Endothelial cell of umbilical vein (primary cell): ENCODE results near the gene PCNX1. TPM values are rescaled to one million over a fixed set of nuclear protein-coding genes. Genes with fewer than 3 reads are reported as not detected.

Source experiments
- BruUV-seq: library from RNA; stranded (reverse); fragments of 400-500 nt; replicated peaks from 2 replicates; lab custom pipeline; 2021; lab: Mats Ljungman, UMichigan
- CTCF ChIA-PET: fragments of 300-600, 350-600 bp; sonication (Branson Sonifier 250); formaldehyde crosslinking; loops from one replicate; lab custom pipeline; 2021; ENCODE audit warnings: antibody characterized with exemption, inconsistent platforms; lab: Charles Lee
- POLR2A ChIA-PET: fragments of 300-600, 350-600 bp; sonication (Branson Sonifier 250); formaldehyde crosslinking; loops from one replicate; lab custom pipeline; 2021; ENCODE audit warnings: antibody characterized with exemption, inconsistent platforms; lab: Charles Lee
- DNase-seq: peaks from one replicate; pipeline ENCODE4 v3.0.0-alpha.2; 2011; ENCODE audit warnings: low read depth, low spot score
- FAIRE-seq: peaks from 2 replicates; lab custom pipeline; 2011; peaks lifted over from hg19 to GRCh38; lab: Jason Lieb, UNC
- H2AFZ ChIP-seq: 2 replicates; pipeline ENCODE4 v1.6.0; 2012; ENCODE audit warnings: low read depth, low read length, control low read depth, inconsistent platforms
- H3K27ac ChIP-seq: 2 replicates; pipeline ENCODE4 v1.5.1; 2011; ENCODE audit warnings: low read depth, mild to moderate bottlenecking, control low read depth, low read length, moderate library complexity; ENCODE audit not compliant: insufficient read depth
- H3K27me3 ChIP-seq, 2 experiments: 2 replicates each; pipeline versions ENCODE4 v1.6.0 to v1.6.1; 2011; ENCODE audit warnings: low read length in 2 of 2, mixed read lengths in 1 of 2; ENCODE audit not compliant: control insufficient read depth in 2 of 2, insufficient read depth in 2 of 2
- H3K36me3 ChIP-seq, 2 experiments: 2 replicates in 1 of 2; 3 replicates in 1 of 2; pipeline ENCODE4 v1.5.1; 2011; ENCODE audit warnings: low read length in 2 of 2, mild to moderate bottlenecking in 1 of 2, moderate library complexity in 1 of 2; ENCODE audit not compliant: control insufficient read depth in 2 of 2, insufficient read depth in 2 of 2; ENCODE audit errors: extremely low read depth in 1 of 2
- H3K4me1 ChIP-seq: 3 replicates; pipeline ENCODE4 v1.5.1; 2011; ENCODE audit warnings: mild to moderate bottlenecking, low read length; ENCODE audit not compliant: control insufficient read depth, insufficient read depth; ENCODE audit errors: extremely low read depth
- H3K4me2 ChIP-seq: 2 replicates; pipeline ENCODE4 v1.6.1; 2011; ENCODE audit warnings: low read length, control low read depth, mixed read lengths; ENCODE audit not compliant: insufficient read depth
- H3K4me3 ChIP-seq, 3 experiments: fragments of 200-600 bp in 1 of 3; sonication (generic), shearing (Covaris generic) in 1 of 3; replicated peaks in 1 of 3; 2 replicates each; pipeline ENCODE4 v1.5.1; 2011 to 2016; ENCODE audit warnings: control low read depth in 3 of 3, low read length in 3 of 3, mild to moderate bottlenecking in 2 of 3, inconsistent platforms in 1 of 3, low read depth in 1 of 3, moderate library complexity in 1 of 3; ENCODE audit not compliant: insufficient read depth in 1 of 3
- H3K79me2 ChIP-seq: 2 replicates; pipeline ENCODE4 v1.6.0; 2012; ENCODE audit warnings: low read length, inconsistent platforms; ENCODE audit not compliant: control insufficient read depth, insufficient read depth
- H3K9ac ChIP-seq: replicated peaks from 2 replicates; pipeline ENCODE3; 2011; ENCODE audit warnings: low read length, control low read depth; ENCODE audit not compliant: insufficient read depth; ENCODE audit errors: extremely low read depth
- H3K9me1 ChIP-seq: replicated peaks from 3 replicates; pipeline ENCODE4 v1.6.0; 2011; ENCODE audit warnings: mild to moderate bottlenecking, low read length; ENCODE audit not compliant: control insufficient read depth, insufficient read depth; ENCODE audit errors: extremely low read depth
- H3K9me3 ChIP-seq: replicated peaks from 2 replicates; pipeline ENCODE4 v1.5.1; 2012; ENCODE audit warnings: low read length, inconsistent platforms; ENCODE audit not compliant: control insufficient read depth, insufficient read depth
- H4K20me1 ChIP-seq: replicated peaks from 2 replicates; pipeline ENCODE3; 2011; ENCODE audit warnings: mild to moderate bottlenecking, low read length; ENCODE audit not compliant: control insufficient read depth, insufficient read depth; ENCODE audit errors: extremely low read depth
- CTCF ChIP-seq, 2 donors: IDR thresholded peaks; 1 replicate in 1 of 2; 2 replicates in 1 of 2; pipeline ENCODE4 v1.5.1; 2011; ENCODE audit warnings: low read length in 2 of 2, mild to moderate bottlenecking in 2 of 2, moderate library complexity in 2 of 2, control low read depth in 1 of 2, inconsistent platforms in 1 of 2, low read depth in 1 of 2; ENCODE audit not compliant: insufficient read depth in 1 of 2; ENCODE audit errors: extremely low read depth in 1 of 2
- EZH2 ChIP-seq: IDR thresholded peaks from 2 replicates; pipeline ENCODE4 v1.6.1; 2012; ENCODE audit warnings: borderline replicate concordance, low read depth, mild to moderate bottlenecking, moderate library complexity, low read length, inconsistent platforms; ENCODE audit not compliant: severe bottlenecking
- FOS ChIP-seq: IDR thresholded peaks from 2 replicates; pipeline ENCODE4 v1.6.1; 2011; ENCODE audit warnings: mild to moderate bottlenecking, low read length, moderate library complexity, borderline replicate concordance; ENCODE audit not compliant: insufficient read depth
- GATA2 ChIP-seq: IDR thresholded peaks from 2 replicates; pipeline ENCODE4 v1.7.0; 2011; ENCODE audit warnings: low read depth, mild to moderate bottlenecking, moderate library complexity, mixed read lengths, low read length; ENCODE audit not compliant: insufficient read length, insufficient read depth
- JUN ChIP-seq: IDR thresholded peaks from 2 replicates; pipeline ENCODE4 v1.6.1; 2011; ENCODE audit warnings: borderline replicate concordance, low read depth; ENCODE audit not compliant: insufficient read length, insufficient read depth
- MAX ChIP-seq: IDR thresholded peaks from 2 replicates; pipeline ENCODE4 v1.6.1; 2011; ENCODE audit not compliant: insufficient read depth, insufficient read length
- MYC ChIP-seq: IDR thresholded peaks from one replicate; pipeline ENCODE4 v1.6.1; 2011; ENCODE audit warnings: mild to moderate bottlenecking, low read depth, low read length
- POLR2A ChIP-seq: IDR thresholded peaks from 2 replicates; pipeline ENCODE4 v1.6.1; 2012; ENCODE audit warnings: low read depth, mild to moderate bottlenecking, control low read depth, low read length
- POLR2AphosphoS5 ChIP-seq: IDR thresholded peaks from 2 replicates; pipeline ENCODE4 v1.6.1; 2012; ENCODE audit warnings: low read depth, mild to moderate bottlenecking, control low read depth, low read length, moderate library complexity; ENCODE audit not compliant: insufficient read depth
- dilution Hi-C: fragments of 300-500 bp; cut with MboI; formaldehyde crosslinking; loops from one replicate; pipeline ENCODE4 v1.15.0; 2019; ENCODE audit warnings: low sequenced_read_pairs; ENCODE audit not compliant: extremely low pct_ligation_motif_present
- intact Hi-C: fragments of 100-400 bp; cut with micrococcal nuclease; formaldehyde crosslinking; loops from one replicate; pipeline ENCODE4 v1.10.0; 2022
- polyA plus RNA-seq, 4 experiments: library from polyadenylated mRNA; depleted of rRNA in 3 of 4; stranded (reverse) in 3 of 4; unstranded in 1 of 4; fragments of >200 nt; gene quantifications; 2 replicates each; pipeline versions ENCODE4 v1.2.1 to v1.2.3, GENCODE V29; 2011 to 2012; ENCODE audit warnings: missing spikeins in 1 of 4
- total RNA-seq: library from RNA; stranded (reverse); gene quantifications from 2 replicates; pipeline ENCODE4 v1.2.3, GENCODE V29; 2021

PCNX1 gene
- total and polyA plus RNA-seq, 2 donors (not counting 3 experiments of a cell fraction or from before 2014, with no cell fraction given), result 21.4 to 40.5 TPM

- H2AFZ ChIP-seq, result no peak overlapping the region
- no TSS peak for BruUV-seq
- peaks cover 2% of the 10 kb centered on the region for H3K79me2 ChIP-seq
- intact Hi-C loops, result no loop called here
- no peaks in the 10 kb centered on the region for H3K27me3 ChIP-seq
- no peak for FAIRE-seq
- no peak overlapping the region for H3K9ac ChIP-seq
- TF ChIP-seq POLR2AphosphoS5, result no peak
- no peak for TF ChIP-seq POLR2A
- TF ChIP-seq GATA2, result no peak
- no peak for TF ChIP-seq CTCF (IDR thresholded peaks at IDR 0.05; ENCODE audit: extremely low read depth in 1 of 2, insufficient read depth in 1 of 2, low read depth in 1 of 2, low read length in 2 of 2)
- no peak for TF ChIP-seq FOS
- TF ChIP-seq MAX, result no peak
- TF ChIP-seq JUN, result no peak
- TF ChIP-seq MYC, result no peak
- no peak for TF ChIP-seq EZH2
- no peak overlapping the region for H3K4me3 ChIP-seq
- no peak overlapping the region for H3K4me2 ChIP-seq
- H4K20me1 ChIP-seq, result no peaks in the 10 kb centered on the region
- ChIA-PET POLR2A (no interaction called here), CTCF (interaction anchor here (1.2 kb wide), 1 partner anchor 8 kb away, joined by 5 read pairs; no protein-coding TSS in a partner anchor)
- no peaks in the 10 kb centered on the region for H3K9me1 ChIP-seq
- no peak for DNase-seq
- H3K4me1 ChIP-seq, result no peaks in the 10 kb centered on the region
- no peak overlapping the region for H3K27ac ChIP-seq
- H3K9me3 ChIP-seq, result no peaks in the 10 kb centered on the region
- H3K36me3 ChIP-seq, result peaks cover 0 to 2% of the 10 kb centered on the region in 2 experiments
- dilution Hi-C loops, result no loop called here
Measured at GRCh38 chr14:70947739-70948138, 40.5 kb downstream of the PCNX1 start.
